Measurements from ENCODE around the gene DES. TPM values are rescaled to one million over a fixed set of nuclear protein-coding genes. Genes with fewer than 3 reads are reported as not detected.
A peak's percentile ranks its signal among the peaks of the same experiment; 100 is the strongest.

The DES gene
- total RNA-seq, 1 donor from 2014 or later: 182 TPM

- Histone ChIP-seq H3K27me3 (no peaks in the 10 kb centered on the region), H3K4me3 (peak overlapping the region in 1 of 2 donors; percentile 42), H3K9me3 (no peaks in the 10 kb centered on the region), H3K36me3 (peaks cover 52 to 65% of the 10 kb centered on the region in 2 donors), H3K27ac (peak overlapping the region; percentile 91 to 94), H3K4me1 (peaks cover 35 to 61% of the 10 kb centered on the region in 2 donors)
- no peak for TF ChIP-seq CTCF (IDR thresholded peaks at IDR 0.05)
- DNase-seq (ENCODE audit: low spot score in 2 of 2): no peak
- intact Hi-C loops (cut with DNase I): no loop called here
Observed at GRCh38 chr2:219462349-219462748, 44.2 kb downstream of the DES start.

GRCh38 chr2:219464286-219465032 lies 46.3 kb downstream of the DES start:
- Histone ChIP-seq H3K4me1 (peaks cover 21 to 50% of the 10 kb centered on the region in 2 donors), H3K27ac (peak overlapping the region; percentile 26 to 91), H3K36me3 (peaks cover 69 to 73% of the 10 kb centered on the region in 2 donors)

GRCh38 chr2:219465659-219466561 lies 47.7 kb downstream of the DES start:
- H3K9me3 ChIP-seq: no peaks in the 10 kb centered on the region
- no peaks in the 10 kb centered on the region for H3K27me3 ChIP-seq
- no peak for TF ChIP-seq CTCF (IDR thresholded peaks at IDR 0.05)
- peaks cover 12 to 36% of the 10 kb centered on the region in 2 donors for H3K4me1 ChIP-seq
- DNase-seq (ENCODE audit: low spot score in 2 of 2): no peak
- peak overlapping the region in 1 of 2 donors; percentile 91 for H3K27ac ChIP-seq
- H3K4me3 ChIP-seq: no peak overlapping the region
- intact Hi-C loops (cut with DNase I): no loop called here
- peaks cover 83 to 87% of the 10 kb centered on the region in 2 donors for H3K36me3 ChIP-seq

More at GRCh38 chr2:219464286-219465032, 46.3 kb downstream of the DES start:
- TF ChIP-seq CTCF (IDR thresholded peaks at IDR 0.05): no peak
- Histone ChIP-seq H3K9me3 (no peaks in the 10 kb centered on the region), H3K4me3 (no peak overlapping the region), H3K27me3 (no peaks in the 10 kb centered on the region)
- DNase-seq (ENCODE audit: low spot score in 2 of 2): no peak
- intact Hi-C loops (cut with DNase I): no loop called here

GRCh38 chr2:219466816-219467735 lies 48.9 kb downstream of the DES start:
- DNase-seq (ENCODE audit: low spot score in 2 of 2): no peak
- H3K27me3 ChIP-seq: no peaks in the 10 kb centered on the region
- H3K36me3 ChIP-seq: peaks cover 87 to 92% of the 10 kb centered on the region in 2 donors
- no peaks in the 10 kb centered on the region for H3K9me3 ChIP-seq
- TF ChIP-seq CTCF (IDR thresholded peaks at IDR 0.05): no peak
- H3K4me3 ChIP-seq: no peak overlapping the region
- intact Hi-C loops (cut with DNase I): no loop called here
- peaks cover 3 to 24% of the 10 kb centered on the region in 2 donors for H3K4me1 ChIP-seq
- peak overlapping the region in 1 of 2 donors; percentile 73 for H3K27ac ChIP-seq

GRCh38 chr2:219467736-219468075 lies 49.5 kb downstream of the DES start:
- peaks cover 3 to 22% of the 10 kb centered on the region in 2 donors for H3K4me1 ChIP-seq
- H3K27me3 ChIP-seq: no peaks in the 10 kb centered on the region
- H3K9me3 ChIP-seq: no peaks in the 10 kb centered on the region
- no peak for TF ChIP-seq CTCF (IDR thresholded peaks at IDR 0.05)
- peaks cover 89 to 93% of the 10 kb centered on the region in 2 donors for H3K36me3 ChIP-seq
- intact Hi-C loops (cut with DNase I): no loop called here
- DNase-seq (ENCODE audit: low spot score in 2 of 2): no peak
- no peak overlapping the region for H3K4me3 ChIP-seq
- peak overlapping the region in 1 of 2 donors; percentile 73 for H3K27ac ChIP-seq
